HEK293T (cell line): ENCODE results near the gene SUMO3.

Experiments
- CTCF ChIA-PET: fragments of 350-600 bp; formaldehyde crosslinking; extraction: SDS; loops from one replicate; lab custom pipeline; 2021; ENCODE audit warnings: antibody characterized with exemption, inconsistent platforms; lab: Yijun Ruan, JAX
- POLR2A ChIA-PET: fragments of 350-600 bp; formaldehyde crosslinking; extraction: SDS; loops from one replicate; lab custom pipeline; 2020; ENCODE audit warnings: antibody characterized with exemption, inconsistent platforms; lab: Yijun Ruan, JAX
- DNase-seq: peaks from one replicate; pipeline ENCODE4 v3.0.0; 2012; ENCODE audit warnings: mixed read lengths; ENCODE audit errors: extremely low spot score
- ARNT ChIP-seq: fragments of 450-650 bp; IDR thresholded peaks from 2 replicates; pipeline ENCODE4 v1.6.1; 2017; ENCODE audit warnings: mild to moderate bottlenecking
- BHLHE40 ChIP-seq: fragments of 450-650 bp; IDR thresholded peaks from 2 replicates; pipeline ENCODE4 v1.6.1; 2016; ENCODE audit warnings: mild to moderate bottlenecking, moderate library complexity, borderline replicate concordance
- CTBP1 ChIP-seq: fragments of 450-650 bp; IDR thresholded peaks from 2 replicates; pipeline ENCODE4 v1.6.1; 2016; ENCODE audit warnings: borderline replicate concordance
- ELF4 ChIP-seq: fragments of 450-650 bp; IDR thresholded peaks from 2 replicates; pipeline ENCODE4 v1.6.1; 2017; ENCODE audit warnings: antibody characterized with exemption
- FOXA1 ChIP-seq: fragments of 450-650 bp; IDR thresholded peaks from 2 replicates; pipeline ENCODE4 v1.6.1; 2016; ENCODE audit warnings: mild to moderate bottlenecking
- FOXK2 ChIP-seq: fragments of 450-650 bp; IDR thresholded peaks from 2 replicates; pipeline ENCODE4 v1.6.1; 2016; ENCODE audit warnings: mild to moderate bottlenecking
- FOXM1 ChIP-seq: fragments of 450-650 bp; IDR thresholded peaks from 2 replicates; pipeline ENCODE4 v1.6.1; 2017; ENCODE audit warnings: mild to moderate bottlenecking, borderline replicate concordance
- HDGF ChIP-seq: fragments of 450-650 bp; IDR thresholded peaks from 2 replicates; pipeline ENCODE4 v1.6.1; 2017; ENCODE audit warnings: antibody characterized with exemption, borderline replicate concordance
- L3MBTL2 ChIP-seq: fragments of 450-650 bp; conservative IDR thresholded peaks from 2 replicates; pipeline ENCODE4 v1.6.1; 2016; ENCODE audit warnings: mild to moderate bottlenecking
- LEF1 ChIP-seq: fragments of 450-650 bp; IDR thresholded peaks from 2 replicates; pipeline ENCODE4 v1.6.1; 2017; ENCODE audit warnings: mild to moderate bottlenecking, borderline replicate concordance
- NFRKB ChIP-seq: fragments of 450-650 bp; IDR thresholded peaks from 2 replicates; pipeline ENCODE4 v1.6.1; 2016; ENCODE audit warnings: mild to moderate bottlenecking, moderate library complexity
- PKNOX1 ChIP-seq: fragments of 450-650 bp; IDR thresholded peaks from 2 replicates; pipeline ENCODE4 v1.6.1; 2016
- SP1 ChIP-seq: fragments of 450-650 bp; IDR thresholded peaks from 2 replicates; pipeline ENCODE4 v1.6.1; 2017
- SUZ12 ChIP-seq: fragments of 450-650 bp; IDR thresholded peaks from 2 replicates; pipeline ENCODE4 v1.6.1; 2016; ENCODE audit warnings: mild to moderate bottlenecking
- TARDBP ChIP-seq: fragments of 450-650 bp; IDR thresholded peaks from 2 replicates; pipeline ENCODE4 v1.6.1; 2016
- ZNF384 ChIP-seq: fragments of 450-650 bp; IDR thresholded peaks from 2 replicates; pipeline ENCODE4 v1.6.1; 2016

Gene SUMO3

DNA sequence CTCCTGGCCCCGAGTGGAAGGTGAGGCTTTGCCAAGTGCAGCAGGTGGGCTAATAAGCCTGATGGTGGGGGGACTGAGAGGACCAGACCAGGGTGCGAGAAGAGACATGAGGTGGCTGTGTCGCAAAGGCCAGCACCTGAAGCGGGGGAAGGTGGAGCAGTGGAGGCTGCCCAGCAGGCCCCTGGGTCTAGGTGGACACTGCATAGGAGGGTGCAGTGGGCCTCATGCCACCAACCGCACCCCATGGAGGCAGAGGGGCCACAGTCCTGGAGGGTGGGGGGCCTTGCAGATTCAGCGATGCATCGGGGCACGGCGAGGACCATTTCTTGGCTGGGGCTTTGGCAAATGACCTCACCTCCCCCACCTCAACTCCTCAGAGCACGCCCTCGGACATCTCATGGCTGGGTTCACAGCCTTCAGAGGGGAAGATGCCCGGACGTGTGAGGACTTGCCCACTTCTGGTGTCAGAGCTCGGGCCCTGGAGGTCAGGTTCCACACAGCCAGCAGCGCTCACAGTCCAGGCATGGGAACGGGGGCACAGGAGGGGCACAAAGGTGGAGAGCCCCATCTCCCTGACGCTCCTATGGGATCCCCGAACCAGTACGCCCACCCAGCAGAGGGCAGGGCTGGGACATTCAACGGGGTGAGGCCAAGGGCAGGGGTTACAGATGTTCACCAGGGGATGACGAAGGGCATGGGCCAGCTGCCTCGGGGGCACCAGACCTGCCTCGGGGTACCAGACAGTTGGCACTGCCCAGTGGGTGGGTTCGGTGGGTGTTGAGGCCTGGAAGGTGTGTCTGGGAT lies 51.6 kb downstream of the SUMO3 start:
- POLR2A ChIA-PET: no interaction called here
- TF ChIP-seq FOXA1: no peak
- no peak for TF ChIP-seq L3MBTL2
- no peak for TF ChIP-seq ARNT
- no peak for TF ChIP-seq TARDBP
- no peak for TF ChIP-seq LEF1
- TF ChIP-seq FOXM1: no peak
- no peak for TF ChIP-seq PKNOX1
- no peak for TF ChIP-seq BHLHE40
- no peak for TF ChIP-seq ELF4
- no peak for TF ChIP-seq NFRKB
- TF ChIP-seq SUZ12: no peak
- TF ChIP-seq CTBP1: no peak
- no peak for TF ChIP-seq SP1
- TF ChIP-seq FOXK2: no peak
- no peak for TF ChIP-seq ZNF384
- no peak for TF ChIP-seq HDGF
- no peak for DNase-seq
- CTCF ChIA-PET: interaction anchor here (0.7 kb wide), 1 partner anchor 162 kb away, joined by 5 read pairs; no protein-coding TSS in a partner anchor

GRCh38 chr21:44765231-44766013 lies 52.4 kb downstream of the SUMO3 start:
- DNase-seq: no peak
- ChIA-PET POLR2A (no interaction called here), CTCF (interaction anchor here (0.7 to 1.0 kb wide), 3 partner anchors 28 to 255 kb away, joined by 3 to 5 read pairs (median 5); no protein-coding TSS in a partner anchor)
- TF ChIP-seq FOXM1 (no peak), ZNF384 (no peak), LEF1 (no peak), NFRKB (no peak), ELF4 (no peak), CTBP1 (no peak), PKNOX1 (no peak), HDGF (no peak), ARNT (no peak), FOXA1 (no peak), TARDBP (no peak), BHLHE40 (no peak), SUZ12 (no peak), FOXK2 (no peak), L3MBTL2 (no peak), SP1 (no peak)

GRCh38 chr21:44764319-44765230 lies 53.3 kb downstream of the SUMO3 start:
- CTCF ChIA-PET: interaction anchor here (0.7 to 1.0 kb wide), 2 partner anchors 29 to 254 kb away, joined by 3 to 5 read pairs; no protein-coding TSS in a partner anchor
- no peak for DNase-seq
- TF ChIP-seq ZNF384: no peak
- TF ChIP-seq PKNOX1: no peak
- no peak for TF ChIP-seq FOXA1
- no peak for TF ChIP-seq SP1
- TF ChIP-seq NFRKB: no peak
- TF ChIP-seq ARNT: no peak
- no peak for TF ChIP-seq SUZ12
- no peak for TF ChIP-seq FOXM1
- TF ChIP-seq FOXK2: no peak
- no peak for TF ChIP-seq TARDBP
- TF ChIP-seq LEF1: no peak
- no peak for TF ChIP-seq L3MBTL2
- POLR2A ChIA-PET: no interaction called here

DNA sequence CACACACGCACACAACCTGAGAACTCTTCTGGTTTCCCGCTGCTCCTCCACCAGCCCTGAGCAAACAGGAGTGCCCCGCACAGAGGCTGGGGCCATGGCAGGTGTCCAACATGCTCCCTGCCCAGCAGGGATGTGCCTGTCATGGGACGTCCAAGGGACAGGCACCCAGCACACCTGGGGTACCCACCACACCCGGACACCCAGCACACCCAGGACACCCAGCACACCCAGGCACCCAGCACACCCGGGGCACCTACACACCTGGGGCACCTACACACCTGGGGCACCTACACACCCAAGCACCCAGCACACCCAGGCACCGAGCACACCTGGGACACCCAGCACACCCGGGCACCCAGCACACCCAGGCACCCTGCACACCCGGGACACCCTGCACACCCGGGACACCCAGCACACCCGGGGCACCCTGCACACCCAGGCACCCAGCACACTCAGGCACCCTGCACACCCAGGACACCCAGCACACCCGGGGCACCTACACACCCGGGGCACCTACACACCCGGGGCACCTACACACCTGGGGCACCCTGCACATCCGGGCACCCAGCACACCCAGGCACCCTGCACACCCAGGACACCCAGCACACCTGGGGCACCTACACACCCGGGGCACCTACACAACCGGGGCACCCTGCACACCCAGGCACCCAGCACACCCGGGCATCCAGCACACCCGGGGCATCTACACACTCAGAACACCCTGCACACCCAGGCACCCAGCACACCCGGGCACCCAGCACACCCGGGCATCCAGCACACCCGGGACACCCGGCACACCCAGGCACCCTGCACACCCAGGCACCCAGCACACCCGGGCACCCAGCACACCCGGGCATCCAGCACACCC lies 54.2 kb downstream of the SUMO3 start:
- CTCF ChIA-PET: interaction anchor here (1.0 to 1.6 kb wide), 2 partner anchors 30 kb away, joined by 5 read pairs; no protein-coding TSS in a partner anchor

More for the DNA sequence above, 54.2 kb downstream of the SUMO3 start:
- POLR2A ChIA-PET: no interaction called here
- no peak for TF ChIP-seq TARDBP
- no peak for TF ChIP-seq PKNOX1
- TF ChIP-seq HDGF: no peak
- TF ChIP-seq FOXM1: no peak
- TF ChIP-seq BHLHE40: no peak
- no peak for TF ChIP-seq ARNT
- no peak for TF ChIP-seq SUZ12
- TF ChIP-seq ELF4: no peak
- TF ChIP-seq CTBP1: no peak
- TF ChIP-seq ZNF384: no peak
- no peak for TF ChIP-seq NFRKB
- TF ChIP-seq L3MBTL2: no peak
- TF ChIP-seq LEF1: no peak
- no peak for TF ChIP-seq SP1
- TF ChIP-seq FOXA1: no peak
- no peak for TF ChIP-seq FOXK2
- DNase-seq: no peak
